ENCODE data around the gene ZNF358.

Gene ZNF358

GRCh38 chr19:7515645-7516151, at the start of gene ZNF358:
TSS of gene ZNF358 (plus strand) at chr19:7516103. CDS start at chr19:7519243, 3,140 bp downstream.
- DNase-seq (ENCODE audit: low spot score): no peak

DNA sequence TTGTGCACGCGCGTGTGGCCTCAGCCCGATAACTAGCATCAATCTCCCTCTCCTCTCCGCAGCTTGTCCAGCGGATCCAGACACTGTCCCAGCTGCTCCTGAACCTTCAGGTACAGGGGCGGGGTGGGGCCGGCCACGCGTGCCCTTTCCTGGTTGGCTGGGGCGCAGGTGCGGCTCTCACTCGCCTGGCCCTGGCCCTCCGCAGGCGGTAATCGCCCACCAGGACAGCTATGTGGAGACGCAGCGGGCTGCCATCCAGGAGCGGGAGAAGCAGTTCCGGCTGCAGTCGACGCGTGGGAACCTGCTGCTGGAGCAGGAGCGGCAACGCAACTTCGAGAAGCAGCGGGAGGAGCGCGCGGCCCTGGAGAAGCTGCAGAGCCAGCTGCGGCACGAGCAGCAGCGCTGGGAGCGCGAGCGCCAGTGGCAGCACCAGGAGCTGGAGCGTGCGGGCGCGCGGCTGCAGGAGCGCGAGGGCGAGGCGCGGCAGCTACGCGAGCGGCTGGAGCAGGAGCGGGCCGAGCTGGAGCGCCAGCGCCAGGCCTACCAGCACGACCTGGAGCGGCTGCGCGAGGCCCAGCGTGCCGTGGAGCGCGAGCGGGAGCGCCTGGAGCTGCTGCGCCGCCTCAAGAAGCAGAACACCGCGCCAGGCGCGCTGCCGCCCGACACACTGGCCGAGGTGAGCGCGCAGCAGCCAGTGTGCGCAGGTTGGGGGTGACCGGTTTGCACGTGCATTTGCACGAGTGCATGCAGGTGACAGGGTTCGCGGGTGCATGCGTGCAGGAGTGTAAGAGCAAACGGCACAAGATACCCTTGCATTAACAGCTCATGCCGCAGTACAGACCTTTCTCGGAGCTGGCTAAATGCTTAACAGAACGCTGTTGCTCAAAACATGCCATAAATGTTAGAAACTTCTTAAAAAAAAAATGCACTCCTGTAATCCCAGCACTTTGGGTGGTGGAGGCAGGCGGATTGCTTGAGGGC, 48.6 kb upstream of the ZNF358 start:
- no peak for DNase-seq (ENCODE audit: low spot score)

DNA sequence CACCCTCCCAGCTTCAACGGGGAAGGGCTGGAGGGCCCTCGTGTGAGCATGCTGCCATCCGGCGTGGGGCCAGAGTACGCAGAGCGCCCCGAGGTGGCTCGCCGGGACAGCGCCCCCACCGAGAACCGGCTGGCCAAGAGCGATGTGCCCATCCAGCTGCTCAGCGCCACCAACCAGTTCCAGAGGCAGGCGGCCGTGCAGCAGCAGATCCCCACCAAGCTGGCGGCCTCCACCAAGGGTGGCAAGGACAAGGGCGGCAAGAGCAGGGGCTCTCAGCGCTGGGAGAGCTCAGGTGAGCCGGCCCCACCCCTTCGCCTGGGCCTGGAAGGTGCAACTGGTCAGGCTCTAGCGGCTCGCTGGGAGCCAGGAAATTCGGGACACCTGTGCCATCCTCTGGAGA, 47.1 kb upstream of the ZNF358 start:
- DNase-seq (ENCODE audit: low spot score): no peak

- DNase-seq (ENCODE audit: low spot score): no peak
Measured at GRCh38 chr19:7469669-7470285, 46.1 kb upstream of the ZNF358 start.

GRCh38 chr19:7470540-7471305, 45.2 kb upstream of the ZNF358 start:
- DNase-seq (ENCODE audit: low spot score): no peak

DNA sequence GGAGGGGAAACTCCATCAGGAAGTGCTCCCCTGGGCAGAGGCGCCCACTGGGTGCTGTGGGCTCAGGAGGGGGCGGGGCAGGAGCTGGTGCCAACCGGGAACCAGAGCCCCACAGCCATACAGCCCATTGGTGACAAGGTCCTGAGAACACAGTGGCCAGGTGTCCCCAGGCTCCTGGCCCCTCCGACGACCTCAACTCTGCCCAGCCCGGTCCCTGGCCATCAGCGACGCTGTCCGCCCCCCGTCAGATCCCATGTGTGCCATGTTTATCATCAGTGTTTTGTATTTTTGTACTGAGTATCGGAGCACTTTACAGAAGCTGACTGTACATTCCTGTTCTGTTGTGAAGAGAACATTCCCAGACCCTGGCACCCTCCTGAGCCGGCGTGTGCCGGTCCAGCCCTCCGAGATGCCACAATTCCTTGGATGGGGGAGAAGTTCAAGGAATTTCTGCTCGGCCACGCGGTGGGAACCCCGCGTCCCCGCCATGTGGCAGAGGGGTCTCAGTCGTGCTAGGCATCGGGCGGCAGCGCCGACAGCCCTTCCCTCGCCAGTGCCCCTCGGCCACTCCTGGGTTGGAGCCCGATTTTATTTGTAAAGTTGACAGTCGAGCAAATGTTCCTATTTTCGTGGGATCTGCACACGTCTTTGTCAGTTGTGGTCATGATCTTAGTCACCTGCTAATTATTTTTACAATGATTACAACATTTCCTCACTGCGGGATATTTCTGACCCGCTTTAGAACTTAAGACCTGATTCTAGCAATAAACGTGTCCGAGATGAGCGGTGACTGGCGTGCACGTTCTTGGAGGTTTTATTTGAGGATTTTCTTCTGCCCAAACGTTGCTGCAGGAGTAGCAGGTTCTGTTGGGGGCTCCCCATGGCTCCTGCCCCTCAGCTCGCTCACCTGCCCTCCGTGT, 43.9 kb upstream of the ZNF358 start:
- DNase-seq (ENCODE audit: low spot score): peak; percentile 30

DNA sequence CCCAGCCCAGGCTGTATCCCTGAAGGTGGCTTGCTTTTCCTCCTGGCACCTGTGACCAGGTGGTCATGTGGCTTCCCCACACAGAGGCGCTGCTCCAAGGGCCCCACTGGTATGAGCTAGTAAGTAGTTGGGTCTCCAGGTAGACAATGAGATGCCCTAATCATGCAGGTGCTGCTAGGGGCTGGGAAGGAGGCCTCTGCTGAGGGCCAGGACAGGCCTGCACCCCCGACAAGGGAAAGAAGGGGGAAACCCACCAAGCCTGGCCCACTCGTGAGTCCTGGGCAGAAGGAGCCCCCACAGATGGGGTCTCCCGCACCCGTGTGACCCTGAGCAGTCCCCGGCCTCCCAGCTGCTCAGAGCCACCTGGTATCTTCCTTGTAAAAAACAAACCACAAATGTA, 40.2 kb upstream of the ZNF358 start:
- DNase-seq (ENCODE audit: low spot score): no peak

DNA sequence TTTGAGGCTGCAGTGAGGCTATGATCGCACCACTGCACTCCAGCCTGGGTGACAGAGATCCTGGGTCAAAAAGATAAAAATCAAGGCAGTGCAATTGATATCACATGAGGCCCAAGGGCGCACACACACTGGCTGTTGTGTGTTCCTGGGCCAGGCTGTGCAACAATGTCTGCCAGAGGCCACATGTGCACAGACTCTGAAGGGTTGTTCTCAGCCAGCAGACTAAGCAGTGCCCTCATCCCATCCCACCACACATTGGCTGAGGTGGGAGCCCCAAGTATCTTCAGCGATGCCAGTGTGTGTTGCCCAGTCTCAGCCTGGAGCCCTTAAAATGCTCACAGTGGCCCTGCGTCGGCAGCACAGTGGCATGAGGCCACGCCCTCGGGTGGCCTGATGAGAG, 39.7 kb upstream of the ZNF358 start:
- DNase-seq (ENCODE audit: low spot score): no peak

DNA sequence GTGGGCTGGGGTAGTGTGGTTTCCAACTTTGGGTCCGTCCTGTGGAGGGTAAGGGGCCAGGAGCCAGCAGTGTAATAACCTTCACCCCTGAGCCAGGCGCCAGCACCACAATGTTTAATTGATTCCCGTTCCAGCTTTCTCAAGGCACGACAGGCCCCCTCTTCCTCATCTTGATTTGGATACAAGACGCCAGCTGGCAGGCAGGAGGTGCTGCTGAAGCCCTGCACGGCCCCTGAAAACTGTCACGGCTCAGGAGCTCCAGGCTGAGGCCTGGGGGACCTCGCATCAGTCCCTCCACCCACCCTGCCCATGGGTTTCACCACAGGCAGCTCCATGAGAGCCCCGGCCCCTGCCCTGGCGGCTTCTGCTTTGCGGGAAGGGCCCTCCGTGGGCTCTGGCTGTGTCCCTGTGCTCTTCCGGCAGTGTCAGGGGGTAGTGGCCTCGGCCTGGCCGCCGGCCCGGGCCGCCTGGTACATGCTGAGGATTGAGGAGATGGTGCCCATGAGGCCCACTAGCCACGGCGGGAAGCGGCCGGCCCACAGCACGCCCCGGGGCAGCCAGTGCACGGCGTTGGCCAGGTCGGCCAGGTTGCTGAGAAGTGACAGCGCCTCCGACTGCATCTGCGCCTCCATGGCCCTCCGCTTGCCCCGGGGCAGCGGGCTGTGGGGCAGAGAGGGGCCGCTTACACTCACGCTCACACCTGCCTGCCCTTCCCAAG, 39.0 kb upstream of the ZNF358 start:
- no peak for DNase-seq (ENCODE audit: low spot score)

GRCh38 chr19:7477758-7478157, 38.1 kb upstream of the ZNF358 start:
- DNase-seq (ENCODE audit: low spot score): no peak

GRCh38 chr19:7478173-7478842, 37.6 kb upstream of the ZNF358 start:
- DNase-seq (ENCODE audit: low spot score): no peak

- no peak for DNase-seq (ENCODE audit: low spot score)
Measured at GRCh38 chr19:7478843-7479227, 37.1 kb upstream of the ZNF358 start.

DNA sequence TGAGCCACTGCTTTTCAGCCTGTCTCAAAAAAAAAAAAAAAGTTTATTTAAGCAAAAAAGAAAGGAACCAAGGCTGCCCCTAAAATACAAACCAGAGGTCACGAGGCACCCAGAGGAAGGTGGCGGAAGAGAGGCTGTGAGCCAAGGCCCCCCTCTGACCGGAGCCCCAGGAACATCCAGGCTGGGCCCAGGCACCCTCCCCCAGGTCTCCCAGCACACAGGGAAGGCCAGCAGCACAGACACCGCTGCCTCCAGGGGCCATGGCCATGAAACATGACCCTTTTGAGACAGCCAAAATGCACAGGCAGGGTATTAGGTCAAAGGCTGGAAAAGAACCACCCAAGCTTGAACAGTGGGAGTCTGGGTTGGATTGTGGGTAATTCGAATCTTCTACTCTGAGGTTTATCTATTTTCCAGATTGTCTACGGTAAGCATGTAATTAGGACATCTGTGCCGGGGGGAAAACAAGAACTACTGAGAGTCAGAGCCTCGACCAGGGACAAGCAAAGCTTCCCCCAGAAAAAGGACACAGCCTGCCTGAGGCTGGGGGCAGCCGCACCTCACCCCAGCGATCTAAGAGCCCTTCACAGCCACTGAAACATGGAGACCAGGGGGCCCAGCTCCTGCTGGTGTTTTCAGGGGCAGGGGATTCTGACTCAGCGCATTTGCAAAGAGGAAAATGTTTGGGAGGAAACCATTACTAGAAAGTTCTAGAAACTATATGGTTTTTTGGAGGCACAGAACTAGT, 35.5 kb upstream of the ZNF358 start:
- DNase-seq (ENCODE audit: low spot score): no peak

DNA sequence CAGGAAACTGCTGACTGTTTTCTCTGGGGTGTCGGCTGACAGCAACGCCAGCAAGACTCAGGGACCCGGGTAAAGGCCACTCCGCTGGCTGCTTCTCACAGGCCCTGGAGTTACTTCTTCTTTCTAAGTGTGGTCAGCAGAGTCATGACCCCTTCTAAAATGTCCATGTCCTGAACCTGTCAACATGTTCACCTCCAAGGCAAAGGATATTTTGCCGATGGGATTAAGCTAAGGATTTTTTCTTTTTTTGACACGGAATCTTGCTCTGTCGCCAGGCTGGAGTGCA, 35.0 kb upstream of the ZNF358 start:
- no peak for DNase-seq (ENCODE audit: low spot score)

GRCh38 chr19:7482584-7483439, 33.1 kb upstream of the ZNF358 start:
- no peak for DNase-seq (ENCODE audit: low spot score)

GRCh38 chr19:7483720-7484201, 32.1 kb upstream of the ZNF358 start:
- no peak for DNase-seq (ENCODE audit: low spot score)

GRCh38 chr19:7486923-7487322, 29.0 kb upstream of the ZNF358 start:
- no peak for DNase-seq (ENCODE audit: low spot score)

DNA sequence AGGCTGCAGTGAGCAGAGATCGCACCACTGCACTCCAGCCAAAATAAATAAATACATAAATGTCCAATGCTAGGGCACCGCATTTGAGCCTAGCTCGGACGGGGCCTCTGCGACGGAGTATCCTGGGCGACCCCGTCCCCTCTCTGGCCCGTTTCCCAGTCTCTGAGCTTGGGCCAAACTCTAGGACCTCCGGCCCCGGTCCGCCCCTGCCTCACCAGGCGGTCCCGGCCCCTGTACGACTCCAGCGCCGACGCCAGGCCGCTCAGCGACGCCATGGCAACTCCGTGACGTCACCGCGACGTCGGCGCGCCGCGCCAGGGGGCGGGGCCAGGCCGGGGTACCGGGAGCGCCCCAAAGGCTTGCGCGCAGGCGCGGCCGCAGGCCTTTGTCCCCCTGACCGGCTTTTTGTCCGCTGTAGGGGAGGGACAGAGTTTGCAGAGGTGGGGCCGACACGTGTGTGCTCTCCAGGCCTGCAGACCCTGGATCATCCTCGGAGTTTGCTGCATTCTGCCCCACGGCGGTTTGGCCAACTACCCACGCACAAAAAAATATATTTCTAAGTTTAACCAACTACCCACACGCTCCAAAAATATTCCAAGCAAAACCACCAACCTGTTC, 27.1 kb upstream of the ZNF358 start, which contains the start of gene PEX11G:
Gene PEX11G (minus strand): TSS at position 300 of the 618 bp plus-strand sequence. CDS start 25 bp downstream, at position 275.
- no peak for DNase-seq (ENCODE audit: low spot score)
